Myocyte (in vitro differentiated cells): ENCODE data around the gene NXT2. TPM values are rescaled to one million over a fixed set of nuclear protein-coding genes. Genes with fewer than 3 reads are reported as not detected.
"Not testable (repeated sequence)": the region's sequence is repeated elsewhere in the genome, so short reads cannot be mapped to it uniquely, and the experiment has no call there.

Source experiments
- DNase-seq: peaks from one replicate; pipeline ENCODE4 v3.0.0-alpha.2; 2012; ENCODE audit warnings: low read depth
- polyA plus RNA-seq: library from polyadenylated mRNA; unstranded; fragments of >200 nt; gene quantifications from one replicate; pipeline ENCODE4 v1.2.1, GENCODE V29; 2012; ENCODE audit warnings: missing spikeins
- total RNA-seq: library from RNA; depleted of rRNA; stranded (reverse); fragments of >200 nt; gene quantifications from 2 replicates; pipeline ENCODE4 v1.2.3, GENCODE V29; 2014

NXT2 gene
- total RNA-seq: 7.4 TPM in 2 replicates
- polyA plus RNA-seq: 2.3 TPM

DNA sequence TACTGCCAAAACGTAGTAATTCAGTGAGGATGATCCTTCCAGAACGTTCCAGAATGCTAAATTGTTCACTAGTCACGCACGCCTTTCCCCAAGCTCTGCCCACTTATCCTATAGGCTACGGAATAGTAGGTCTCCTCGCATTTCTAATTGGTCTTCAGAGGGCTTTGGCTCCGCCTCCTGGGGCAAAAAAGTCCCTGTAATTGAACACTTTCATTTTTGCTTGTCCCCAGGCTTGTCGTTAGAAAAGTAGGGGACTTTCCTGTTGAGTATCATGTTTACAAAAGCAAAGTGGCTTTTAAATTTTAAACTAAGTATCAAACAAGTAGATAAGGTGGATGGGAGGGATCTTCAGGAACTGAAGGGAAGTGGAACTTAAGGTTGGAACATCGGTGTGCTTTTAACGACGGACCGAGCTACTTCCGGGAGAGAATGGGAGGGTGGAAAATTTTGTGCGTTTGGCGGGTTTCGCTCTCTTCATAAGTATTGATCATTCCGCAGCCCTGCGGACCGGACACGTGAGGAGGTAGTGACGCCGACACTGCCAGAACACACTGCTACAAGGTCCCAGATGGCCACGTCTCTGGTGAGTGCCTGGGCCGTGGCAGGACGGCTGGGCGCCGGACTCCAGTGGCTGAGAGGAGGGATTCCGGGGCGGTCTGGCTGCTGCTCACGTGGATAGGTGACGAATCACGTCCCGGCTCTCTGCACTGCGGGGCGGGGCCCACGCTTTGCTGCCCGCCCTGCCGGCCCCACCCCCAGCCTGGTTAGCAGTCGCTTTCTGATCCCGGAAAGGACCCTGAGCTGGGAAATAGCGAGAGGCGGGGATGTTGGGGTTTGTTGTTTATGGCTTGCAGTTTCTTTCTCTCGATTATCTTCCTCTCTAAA lies at the start of gene NXT2:
Gene NXT2, plus strand, starts transcription at position 406 of the 885 bp plus-strand sequence. Its CDS starts 163 bp downstream, at position 569.
- DNase-seq: peak; percentile 89

DNA sequence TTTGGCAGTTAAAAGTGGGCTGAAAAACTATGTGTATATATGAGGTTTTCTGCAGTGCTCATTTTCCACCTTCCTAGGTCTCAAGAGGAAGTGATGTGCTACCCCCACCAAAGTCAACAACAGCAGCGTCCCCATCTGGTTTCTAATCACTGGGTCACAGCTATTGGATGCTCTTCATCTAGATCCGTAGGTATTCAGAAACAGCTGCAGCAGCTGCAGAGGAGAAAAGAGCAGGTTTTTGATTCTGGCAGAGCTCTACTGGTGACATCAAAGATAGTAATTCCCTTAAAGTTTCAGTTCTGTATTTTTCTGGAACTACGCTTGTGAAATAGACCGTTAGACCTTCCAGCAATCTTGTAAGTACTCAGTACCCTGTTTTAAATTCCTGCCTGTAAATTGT lies 49.0 kb upstream of the NXT2 start:
- no peak for DNase-seq

DNA sequence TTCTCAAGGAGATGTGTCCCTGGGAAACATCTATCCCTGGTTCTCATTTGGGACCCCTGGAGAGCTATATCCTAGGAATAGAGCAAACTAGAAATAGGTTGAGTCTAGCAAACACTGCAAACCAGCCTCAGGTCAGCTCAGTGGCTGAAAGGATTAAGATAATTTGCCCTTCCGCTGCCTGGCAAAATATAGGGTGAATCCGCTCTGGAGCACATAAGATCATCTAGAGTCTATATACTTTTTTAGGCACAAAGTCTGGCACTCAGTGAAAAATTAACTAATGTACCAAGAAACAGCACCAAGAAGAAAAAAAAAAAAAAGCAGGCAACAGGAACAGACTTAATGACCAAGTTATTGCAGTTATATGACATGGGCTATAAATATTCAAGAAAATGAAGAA lies 47.5 kb upstream of the NXT2 start:
- no peak for DNase-seq

DNA sequence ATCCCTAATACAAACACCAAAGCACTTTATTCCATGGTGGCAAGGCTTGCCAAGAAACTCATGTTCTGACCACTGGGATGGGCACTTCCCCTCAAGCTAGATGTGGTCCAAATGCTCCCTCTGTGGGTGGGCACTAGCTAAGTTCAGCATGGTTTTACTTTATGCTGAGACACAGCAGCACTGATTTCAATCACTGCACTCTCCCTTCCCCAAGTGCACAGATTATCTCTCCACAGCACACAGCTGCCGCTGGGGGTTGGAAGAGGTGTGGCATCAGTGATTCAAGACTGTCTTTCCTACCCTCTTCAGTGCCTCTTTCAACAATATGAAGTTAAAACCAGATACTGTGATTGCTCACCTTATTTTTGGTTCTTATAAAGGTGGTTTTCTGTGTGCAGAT lies 38.2 kb upstream of the NXT2 start:
- DNase-seq: no peak

DNA sequence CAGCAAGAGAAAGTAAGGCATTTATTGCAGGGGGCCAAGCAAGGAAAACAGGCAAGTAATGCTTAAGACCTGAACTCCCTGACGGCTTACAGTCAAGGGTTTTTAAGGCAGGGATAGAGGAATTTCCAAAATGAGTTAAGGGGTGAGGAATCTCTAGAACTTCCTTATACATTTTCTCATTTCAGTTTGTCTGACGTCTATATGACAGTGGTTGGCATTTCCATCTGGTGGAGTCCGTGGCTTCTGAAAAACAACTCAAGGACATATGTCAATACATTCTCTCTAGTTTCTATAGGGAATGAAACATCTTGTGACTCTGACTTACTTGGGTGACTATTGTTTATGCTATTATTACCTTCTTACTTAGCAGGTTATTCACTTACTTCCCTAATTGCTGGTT lies 35.5 kb upstream of the NXT2 start:
- no peak for DNase-seq

DNA sequence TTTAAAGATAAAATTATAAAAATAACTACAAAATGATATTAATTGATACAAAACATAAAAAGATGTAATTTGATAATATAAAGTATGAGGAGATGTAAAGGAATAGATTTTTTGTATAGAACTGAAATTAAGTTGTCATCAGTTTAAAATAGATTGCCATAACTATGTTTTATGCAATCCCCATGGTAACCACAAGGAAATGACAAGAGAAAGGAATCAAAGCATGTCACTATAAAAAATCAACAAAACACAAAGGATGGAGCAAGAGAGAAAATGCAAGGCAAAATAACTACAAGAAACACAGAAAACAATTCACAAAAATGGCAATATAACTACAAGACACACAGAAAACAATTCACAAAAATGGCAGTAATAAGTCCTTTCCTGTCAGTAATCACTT lies 27.7 kb upstream of the NXT2 start:
- no peak for DNase-seq

DNA sequence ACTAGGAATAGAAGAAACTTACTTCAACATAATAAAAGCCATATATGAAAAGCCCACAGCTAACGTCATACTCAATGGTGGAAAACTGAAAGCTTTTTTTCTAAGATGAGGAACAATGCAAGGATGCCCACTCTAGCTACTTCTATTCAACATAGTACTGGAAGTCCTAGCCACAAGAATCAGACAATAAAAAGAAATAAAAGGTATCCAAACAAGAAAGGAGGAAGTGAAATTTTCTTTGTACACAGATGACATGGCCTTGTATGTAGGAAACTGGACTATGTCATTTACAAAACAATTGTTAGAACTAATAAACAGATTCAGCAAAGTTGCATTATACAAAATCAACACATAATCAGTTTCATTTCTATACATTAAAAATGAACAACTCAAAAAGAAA lies 25.5 kb upstream of the NXT2 start:
- no peak for DNase-seq

DNA sequence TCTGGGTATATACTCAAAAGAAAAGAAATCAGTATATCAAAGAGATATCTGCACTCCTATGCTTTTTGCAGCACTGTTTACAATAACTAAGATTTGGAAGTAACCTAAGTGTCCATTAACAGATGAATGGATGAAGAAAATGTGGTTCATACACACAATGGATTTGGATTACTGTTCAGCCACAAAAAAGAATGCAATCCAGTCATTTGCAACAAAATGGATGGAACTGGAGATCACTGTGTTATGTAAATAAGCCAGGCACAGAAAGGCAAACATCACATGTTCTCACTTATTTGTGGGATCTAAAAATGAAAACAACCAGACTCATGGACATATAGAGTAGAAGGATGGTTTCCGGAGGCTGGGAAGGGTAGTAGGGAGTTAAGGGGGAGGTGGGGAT lies 17.6 kb upstream of the NXT2 start:
- no peak for DNase-seq

DNA sequence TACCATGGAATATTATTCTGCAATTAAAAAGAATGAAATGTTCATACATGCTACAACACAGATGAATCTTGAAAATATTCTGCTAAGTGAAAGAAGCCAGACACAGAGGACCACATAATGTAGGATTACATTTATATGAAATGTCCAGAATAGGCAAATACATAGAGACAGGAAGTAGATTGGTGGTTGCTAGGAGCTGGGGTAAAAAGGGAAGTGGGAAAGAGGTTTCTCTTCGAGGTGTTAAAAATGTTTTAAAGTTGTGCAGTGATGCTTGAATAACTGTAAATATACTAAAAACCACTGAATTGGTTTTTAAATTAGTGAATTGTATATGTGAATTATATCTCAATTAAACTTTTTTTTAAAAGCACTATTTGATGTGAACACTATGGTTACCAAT lies 3.6 kb upstream of the NXT2 start:
- DNase-seq: no peak

DNA sequence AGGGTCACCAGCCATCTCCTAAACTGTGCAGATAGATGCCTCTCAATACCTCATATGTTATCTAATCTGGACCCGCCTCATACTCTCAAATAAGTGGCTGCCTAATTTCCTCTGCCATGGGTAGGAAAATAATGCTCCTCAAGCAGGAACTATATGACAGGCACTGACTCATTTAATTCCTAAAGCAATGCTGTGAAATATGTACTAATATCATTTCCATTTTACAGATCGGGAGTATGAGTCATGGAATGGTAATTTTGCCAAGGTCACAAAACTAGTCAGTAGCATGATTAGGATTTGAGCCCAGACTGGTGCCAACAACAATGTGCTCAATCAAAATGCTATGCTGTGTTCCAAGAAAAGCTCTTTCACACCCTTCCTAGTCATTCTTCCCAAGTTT lies 3.0 kb upstream of the NXT2 start:
- no peak for DNase-seq

DNA sequence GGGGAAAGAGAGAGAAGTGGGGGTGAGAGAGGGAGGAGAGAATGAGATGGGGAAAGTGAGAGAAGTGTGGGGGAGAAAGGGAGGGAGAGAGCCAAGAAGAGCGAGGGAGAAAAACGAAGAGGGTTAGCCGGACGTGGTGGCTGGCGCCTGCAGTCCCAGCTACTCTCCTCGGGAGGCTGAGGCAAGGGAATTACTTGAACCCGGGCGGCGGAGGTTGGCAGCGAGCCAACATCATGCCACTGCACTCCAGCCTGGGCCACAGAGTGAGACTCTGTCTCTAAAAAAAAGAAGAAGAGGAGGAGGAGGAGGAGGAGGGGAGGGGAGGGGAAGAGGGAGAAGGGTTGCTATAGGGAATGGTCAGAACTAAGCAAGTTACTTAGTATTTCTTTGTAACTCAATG lies 1.7 kb upstream of the NXT2 start:
- no peak for DNase-seq

DNA sequence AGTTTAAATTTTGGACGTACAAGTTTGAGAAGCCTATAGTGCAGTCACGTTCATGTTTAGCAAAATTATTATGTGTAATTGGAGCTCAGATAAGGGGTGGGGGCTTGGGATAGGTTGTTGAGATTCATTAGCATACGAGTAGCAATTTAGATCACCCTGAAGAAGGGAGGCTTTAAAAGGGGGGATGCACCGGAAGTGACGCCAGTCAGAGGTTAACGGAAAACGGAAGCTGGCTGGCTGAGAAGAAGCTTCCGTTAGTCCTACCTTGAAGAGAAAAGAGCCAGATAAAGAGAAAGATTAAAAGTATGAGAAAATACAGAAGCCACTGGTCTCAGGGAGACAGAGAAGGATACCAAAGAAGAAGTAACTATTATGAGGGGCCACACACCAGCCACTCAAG lies 1.1 kb upstream of the NXT2 start:
- no peak for DNase-seq

DNA sequence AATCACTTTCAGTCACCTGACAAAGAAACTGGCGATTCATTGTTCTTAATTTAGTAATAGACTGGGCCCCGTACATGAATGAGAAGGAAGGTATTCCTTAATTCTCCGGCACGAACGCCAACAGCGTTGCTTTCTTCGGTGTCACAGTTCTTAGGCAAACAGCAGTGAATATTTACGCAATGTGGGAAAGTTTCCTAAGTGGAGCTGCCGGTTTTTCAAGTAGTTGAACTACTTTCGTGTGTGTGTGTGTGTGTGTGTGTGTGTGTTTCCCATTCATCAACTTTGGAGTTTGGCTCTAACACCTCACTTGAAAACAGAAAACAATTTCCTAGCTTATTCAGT lies 651 bp downstream of the NXT2 start:
- DNase-seq: no peak

DNA sequence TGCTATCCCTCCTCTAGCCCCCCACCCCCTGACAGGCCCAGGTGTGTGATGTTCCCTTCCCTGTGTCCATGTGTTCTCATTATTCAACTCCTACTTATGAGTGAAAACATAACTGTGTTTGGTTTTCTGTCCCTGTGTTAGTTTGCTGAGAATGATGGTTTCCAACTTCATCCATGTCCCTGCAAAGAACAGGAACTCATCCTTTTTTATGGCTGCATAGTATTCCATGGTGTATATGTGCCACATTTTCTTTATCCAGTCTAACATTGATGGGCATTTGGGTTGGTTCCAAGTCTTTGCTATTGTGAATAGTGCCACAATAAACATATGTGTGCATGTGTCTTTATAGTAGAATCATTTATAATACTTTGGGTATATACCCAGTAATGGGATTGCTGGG lies 2.4 kb downstream of the NXT2 start:
- DNase-seq: not testable (repeated sequence)

DNA sequence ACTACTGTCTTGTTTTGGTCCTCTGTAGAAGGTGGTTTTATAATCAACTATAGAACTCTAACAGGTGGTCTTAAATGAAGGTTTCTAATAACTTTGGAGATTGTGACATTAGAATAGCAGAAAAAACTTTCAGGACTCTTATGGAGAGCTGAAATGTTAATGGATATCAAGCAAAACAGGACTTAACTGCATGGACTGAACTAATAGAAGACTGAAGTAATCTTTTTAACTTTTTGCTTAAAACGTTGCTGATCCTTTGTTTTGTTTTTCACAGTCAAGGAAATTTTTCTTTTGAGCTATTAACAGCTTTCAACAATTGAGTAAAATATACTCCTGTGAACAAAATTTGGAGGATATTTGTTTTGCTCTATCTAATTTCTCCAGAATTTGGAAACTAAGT lies 17.2 kb downstream of the NXT2 start:
- no peak for DNase-seq

DNA sequence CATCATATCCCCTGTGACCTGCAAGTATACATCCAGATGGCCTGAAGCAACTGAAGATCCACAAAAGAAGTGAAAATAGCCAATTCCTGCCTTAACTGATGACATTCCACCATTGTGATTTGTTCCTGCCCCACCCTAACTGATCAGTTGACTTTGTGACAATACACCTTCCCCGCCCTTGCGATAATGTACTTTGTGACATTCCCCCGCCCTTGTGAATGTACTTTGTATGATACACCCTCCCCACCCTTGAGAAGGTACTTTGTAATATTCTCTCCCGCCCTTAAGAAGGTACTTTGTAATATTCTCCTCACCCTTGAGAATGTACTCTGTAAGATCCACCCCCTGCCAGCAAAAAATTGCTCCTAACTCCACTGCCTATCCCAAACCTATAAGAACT lies 39.4 kb downstream of the NXT2 start:
- DNase-seq: not testable (repeated sequence)

DNA sequence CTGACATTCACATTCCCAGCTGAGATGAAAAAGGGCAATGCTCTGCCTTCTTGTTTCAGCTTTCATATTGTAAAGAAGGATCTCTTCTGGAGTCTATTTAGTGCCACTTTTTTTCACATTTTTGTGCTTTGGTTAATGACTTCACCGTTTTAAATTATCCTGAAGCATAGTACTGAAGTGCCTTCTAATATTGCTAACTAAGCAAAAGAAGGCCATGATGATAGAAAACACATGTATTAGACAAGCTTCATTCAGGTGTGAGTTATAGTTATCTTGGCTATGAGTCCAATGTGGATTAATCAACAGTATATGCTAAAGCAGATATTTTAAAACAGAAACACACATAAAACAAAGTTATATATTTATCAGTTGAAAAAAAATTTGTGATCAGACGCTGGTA lies 40.4 kb downstream of the NXT2 start:
- no peak for DNase-seq

DNA sequence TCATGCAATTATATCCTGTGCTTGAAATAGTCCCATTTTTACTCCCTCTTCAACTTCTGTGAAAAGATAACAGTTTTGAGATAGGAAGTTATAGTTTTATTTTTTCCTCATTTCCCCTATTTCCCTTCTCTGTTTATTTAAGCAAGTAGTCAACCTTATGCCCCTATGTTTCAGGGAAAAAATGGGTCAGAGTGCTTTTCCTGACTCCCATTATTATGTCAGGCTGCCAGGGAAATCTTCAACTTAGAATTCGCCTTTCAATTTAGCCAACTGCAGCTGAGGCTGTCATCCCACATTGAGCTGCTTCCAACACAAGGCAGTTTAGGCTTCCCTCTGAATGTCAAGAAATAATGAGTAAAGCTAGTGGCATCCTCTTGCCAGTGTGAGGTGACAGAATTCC lies 42.3 kb downstream of the NXT2 start:
- no peak for DNase-seq

DNA sequence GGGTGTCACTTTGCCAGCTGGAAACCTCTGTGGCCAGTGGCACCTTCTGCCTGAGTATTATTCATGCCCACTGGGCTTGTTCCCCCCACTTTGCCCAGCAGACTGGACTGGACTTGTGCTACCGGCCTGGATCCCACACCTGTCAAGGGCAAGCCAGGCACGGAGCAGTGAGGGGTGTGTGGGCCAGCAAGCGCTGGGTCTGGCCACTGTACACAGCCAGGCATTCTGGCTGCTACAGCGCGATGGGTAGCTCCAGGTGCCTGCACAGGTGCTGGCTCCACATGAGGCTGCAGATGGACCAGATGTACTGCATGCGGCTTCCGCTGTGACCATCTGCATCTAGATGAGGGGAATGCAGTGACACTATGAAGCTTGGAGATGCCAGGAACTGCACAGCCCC lies 48.8 kb downstream of the NXT2 start:
- DNase-seq: no peak

DNA sequence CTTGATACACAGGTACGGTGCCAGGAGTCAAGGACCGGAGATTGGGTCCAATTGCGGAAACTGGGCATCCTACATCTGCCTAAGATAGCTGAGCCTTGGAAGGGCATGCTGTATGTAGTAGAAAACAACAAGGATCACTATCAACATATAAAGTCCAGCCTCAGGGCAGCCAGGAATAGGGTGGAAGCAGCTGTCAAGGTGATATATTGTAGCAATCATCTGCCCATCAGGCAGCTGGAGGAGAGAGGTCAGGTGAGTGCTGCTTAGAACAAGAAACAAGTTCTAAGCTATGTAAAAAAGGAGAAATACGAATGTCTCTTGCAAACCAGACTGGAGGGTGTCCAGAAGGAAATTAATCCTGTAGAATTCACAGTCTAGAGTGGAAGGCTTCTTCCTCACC lies 53.5 kb downstream of the NXT2 start:
- DNase-seq: no peak
